ENCODE results near the gene DOCK4. TPM values are rescaled to one million over a fixed set of nuclear protein-coding genes. Genes with fewer than 3 reads are reported as not detected.

Gene DOCK4
- total RNA-seq, 6 experiments from 2014 or later = 9.4 to 29.9 (median 22.8) TPM

- Histone ChIP-seq H3K27me3 (no peaks in the 10 kb centered on the region), H3K9me3 (no peaks in the 10 kb centered on the region), H3K27ac (no peak overlapping the region), H3K4me1 (peaks cover 0 to 3% (median 0%) of the 10 kb centered on the region in 4 donors), H3K4me3 (no peak overlapping the region), H3K36me3 (peaks cover 0 to 31% (median 2%) of the 10 kb centered on the region in 4 donors)
- 30% methylated on average over 10 of the region's 11 CpGs for WGBS (ENCODE audit: insufficient coverage, low coverage, low lambda C conversion rate, missing lambda C conversion rate)
- DNase-seq (peak in 1 of 3 donors; percentile 56), ATAC-seq (peak; percentile 85 to 96 (median 92))
- intact Hi-C loops (cut with DNase I) = no loop called here
- TF ChIP-seq POLR2A (IDR thresholded peaks at IDR 0.05) = no peak
- TF ChIP-seq, protein P1, sequence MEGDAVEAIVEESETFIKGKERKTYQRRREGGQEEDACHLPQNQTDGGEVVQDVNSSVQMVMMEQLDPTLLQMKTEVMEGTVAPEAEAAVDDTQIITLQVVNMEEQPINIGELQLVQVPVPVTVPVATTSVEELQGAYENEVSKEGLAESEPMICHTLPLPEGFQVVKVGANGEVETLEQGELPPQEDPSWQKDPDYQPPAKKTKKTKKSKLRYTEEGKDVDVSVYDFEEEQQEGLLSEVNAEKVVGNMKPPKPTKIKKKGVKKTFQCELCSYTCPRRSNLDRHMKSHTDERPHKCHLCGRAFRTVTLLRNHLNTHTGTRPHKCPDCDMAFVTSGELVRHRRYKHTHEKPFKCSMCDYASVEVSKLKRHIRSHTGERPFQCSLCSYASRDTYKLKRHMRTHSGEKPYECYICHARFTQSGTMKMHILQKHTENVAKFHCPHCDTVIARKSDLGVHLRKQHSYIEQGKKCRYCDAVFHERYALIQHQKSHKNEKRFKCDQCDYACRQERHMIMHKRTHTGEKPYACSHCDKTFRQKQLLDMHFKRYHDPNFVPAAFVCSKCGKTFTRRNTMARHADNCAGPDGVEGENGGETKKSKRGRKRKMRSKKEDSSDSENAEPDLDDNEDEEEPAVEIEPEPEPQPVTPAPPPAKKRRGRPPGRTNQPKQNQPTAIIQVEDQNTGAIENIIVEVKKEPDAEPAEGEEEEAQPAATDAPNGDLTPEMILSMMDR (IDR thresholded peaks at IDR 0.05) = peak; percentile 75 to 88 (median 82)
Observed at GRCh38 chr7:111735661-111736551, 470.3 kb downstream of the DOCK4 start.

DNA sequence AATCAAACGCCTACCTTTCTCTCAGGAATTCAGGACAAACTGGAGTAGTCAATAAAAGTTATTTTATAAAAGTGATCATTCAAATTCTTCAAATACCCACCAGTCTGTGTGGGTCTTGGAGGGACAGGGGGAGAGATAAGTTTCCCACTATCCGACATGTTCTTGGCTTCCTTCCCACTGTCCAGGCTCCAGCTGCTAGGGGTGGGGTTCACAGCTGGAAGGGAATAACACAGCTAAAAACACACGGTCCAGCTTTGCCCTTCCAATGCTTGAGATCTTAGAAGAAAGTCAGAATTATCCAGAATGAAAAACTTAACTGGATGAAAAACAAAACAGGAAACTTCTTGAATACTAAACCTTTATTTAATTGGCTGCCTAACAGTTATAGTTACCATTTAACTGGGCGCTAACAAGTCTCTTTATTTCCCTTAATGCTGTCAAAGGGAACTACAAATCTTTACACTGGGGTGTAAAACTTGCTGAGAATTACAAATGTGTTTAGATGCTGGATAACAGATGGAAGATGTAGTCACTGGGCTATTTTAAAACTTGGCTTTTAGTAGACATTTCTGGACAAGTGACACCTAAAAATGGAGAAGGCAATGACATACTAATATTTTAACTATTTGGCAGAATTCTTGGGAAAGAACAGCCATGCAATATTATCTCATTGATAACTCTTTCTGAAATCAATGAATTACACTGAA lies 471.1 kb downstream of the DOCK4 start:
- intact Hi-C loops (cut with DNase I) = no loop called here
- no peak for TF ChIP-seq POLR2A (IDR thresholded peaks at IDR 0.05)
- TF ChIP-seq, protein P1 (IDR thresholded peaks at IDR 0.05) = no peak
- Histone ChIP-seq H3K27ac (no peak overlapping the region), H3K4me3 (no peak overlapping the region), H3K36me3 (peaks cover 0 to 28% (median 2%) of the 10 kb centered on the region in 4 donors), H3K4me1 (peaks cover 0 to 3% (median 0%) of the 10 kb centered on the region in 4 donors), H3K9me3 (no peaks in the 10 kb centered on the region), H3K27me3 (no peaks in the 10 kb centered on the region)
- WGBS (ENCODE audit: insufficient coverage, low coverage, low lambda C conversion rate, missing lambda C conversion rate) = 61% methylated on average over 4 of the region's 4 CpGs
- ATAC-seq (no peak), DNase-seq (no peak)

- TF ChIP-seq, protein P1 (IDR thresholded peaks at IDR 0.05) = no peak
- no peak for TF ChIP-seq POLR2A (IDR thresholded peaks at IDR 0.05)
- H3K4me1 ChIP-seq = peaks cover 0 to 3% (median 0%) of the 10 kb centered on the region in 4 donors
- H3K9me3 ChIP-seq = no peaks in the 10 kb centered on the region
- H3K36me3 ChIP-seq = peaks cover 0 to 29% (median 6%) of the 10 kb centered on the region in 4 donors
- WGBS (ENCODE audit: insufficient coverage, low coverage, low lambda C conversion rate, missing lambda C conversion rate) = 85% methylated on average over 4 of the region's 4 CpGs
- no peak overlapping the region for H3K27ac ChIP-seq
- H3K4me3 ChIP-seq = no peak overlapping the region
- DNase-seq = no peak
- intact Hi-C loops (cut with DNase I) = no loop called here
- no peak for ATAC-seq
- no peaks in the 10 kb centered on the region for H3K27me3 ChIP-seq
Observed at GRCh38 chr7:111732923-111733322, 473.3 kb downstream of the DOCK4 start.

GRCh38 chr7:111730476-111731300 lies 475.5 kb downstream of the DOCK4 start:
- H3K27me3 ChIP-seq = no peaks in the 10 kb centered on the region
- H3K27ac ChIP-seq = no peak overlapping the region
- 87% methylated on average over 12 of the region's 13 CpGs for WGBS (ENCODE audit: insufficient coverage, low coverage, low lambda C conversion rate, missing lambda C conversion rate)
- H3K4me1 ChIP-seq = peaks cover 0 to 3% (median 0%) of the 10 kb centered on the region in 4 donors
- peaks cover 0 to 30% (median 6%) of the 10 kb centered on the region in 4 donors for H3K36me3 ChIP-seq
- DNase-seq (no peak), ATAC-seq (peak; percentile 25 to 60 (median 44))
- intact Hi-C loops (cut with DNase I) = no loop called here
- H3K9me3 ChIP-seq = no peaks in the 10 kb centered on the region
- no peak overlapping the region for H3K4me3 ChIP-seq
- TF ChIP-seq, protein P1 (IDR thresholded peaks at IDR 0.05) = peak; percentile 19 to 39 (median 28)
- TF ChIP-seq POLR2A (IDR thresholded peaks at IDR 0.05) = no peak
